Memory B cell (primary cell): ENCODE results near the gene ZDHHC17.

Source experiments
- ATAC-seq: fragments of 150-1000 bp; cut with Tn5 transposase; 2 replicates; pipeline ENCODE4 v1.10.0; 2021; ENCODE audit warnings: low read depth, mild to moderate bottlenecking, moderate library complexity
- DNase-seq, 2 donors: peaks; one replicate each; pipeline ENCODE4 v3.0.0; 2022; ENCODE audit warnings: low spot score in 2 of 2
- H3K27ac Mint-ChIP-seq: one replicate; pipeline ENCODE4 v1.8.0; 2022; ENCODE audit warnings: mild to moderate bottlenecking, moderate library complexity, mixed read lengths
- H3K27me3 Mint-ChIP-seq: one replicate; pipeline ENCODE4 v1.8.0; 2022; ENCODE audit warnings: mixed read lengths
- H3K36me3 Mint-ChIP-seq: one replicate; pipeline ENCODE4 v1.8.0; 2022; ENCODE audit warnings: mild to moderate bottlenecking, mixed read lengths
- H3K4me1 Mint-ChIP-seq: one replicate; pipeline ENCODE4 v1.8.0; 2022; ENCODE audit warnings: mixed read lengths
- H3K4me3 Mint-ChIP-seq: one replicate; pipeline ENCODE4 v1.8.0; 2022; ENCODE audit warnings: mild to moderate bottlenecking, moderate library complexity, mixed read lengths
- H3K9me3 Mint-ChIP-seq: one replicate; pipeline ENCODE4 v1.8.0; 2022; ENCODE audit warnings: mixed read lengths

The ZDHHC17 gene

GRCh38 chr12:76784600-76785051 is 20.7 kb downstream of the ZDHHC17 start:
- Mint-ChIP-seq H3K9me3 (peaks cover 7% of the 10 kb centered on the region), H3K4me1 (peaks cover 34% of the 10 kb centered on the region), H3K27ac (peak overlapping the region; percentile 12), H3K36me3 (peaks cover 31% of the 10 kb centered on the region), H3K27me3 (no peaks in the 10 kb centered on the region), H3K4me3 (no peak overlapping the region)
- DNase-seq, result no peak
- no peak for ATAC-seq

- no peaks in the 10 kb centered on the region for H3K27me3 Mint-ChIP-seq
- H3K4me3 Mint-ChIP-seq, result no peak overlapping the region
- no peak for ATAC-seq
- H3K27ac Mint-ChIP-seq, result peak overlapping the region; percentile 19
- peaks cover 7% of the 10 kb centered on the region for H3K9me3 Mint-ChIP-seq
- DNase-seq, result no peak
- peaks cover 37% of the 10 kb centered on the region for H3K4me1 Mint-ChIP-seq
- H3K36me3 Mint-ChIP-seq, result peaks cover 29% of the 10 kb centered on the region
Measured at GRCh38 chr12:76785407-76785806, 21.5 kb downstream of the ZDHHC17 start.

GRCh38 chr12:76786986-76787385 is 23.1 kb downstream of the ZDHHC17 start:
- peaks cover 38% of the 10 kb centered on the region for H3K4me1 Mint-ChIP-seq

GRCh38 chr12:76787689-76788088 is 23.8 kb downstream of the ZDHHC17 start:
- DNase-seq (no peak), ATAC-seq (no peak)
- peaks cover 20% of the 10 kb centered on the region for H3K36me3 Mint-ChIP-seq
- peaks cover 38% of the 10 kb centered on the region for H3K4me1 Mint-ChIP-seq
- H3K9me3 Mint-ChIP-seq, result peaks cover 4% of the 10 kb centered on the region
- peak overlapping the region; percentile 38 for H3K27ac Mint-ChIP-seq
- no peaks in the 10 kb centered on the region for H3K27me3 Mint-ChIP-seq
- H3K4me3 Mint-ChIP-seq, result no peak overlapping the region

More at GRCh38 chr12:76786986-76787385, 23.1 kb downstream of the ZDHHC17 start:
- Mint-ChIP-seq H3K36me3 (peaks cover 27% of the 10 kb centered on the region), H3K27me3 (no peaks in the 10 kb centered on the region), H3K9me3 (peaks cover 7% of the 10 kb centered on the region), H3K27ac (no peak overlapping the region), H3K4me3 (no peak overlapping the region)
- no peak for ATAC-seq
- DNase-seq, result no peak

- H3K27ac Mint-ChIP-seq, result peak overlapping the region; percentile 86
- H3K9me3 Mint-ChIP-seq, result peaks cover 2% of the 10 kb centered on the region
- H3K4me3 Mint-ChIP-seq, result no peak overlapping the region
- H3K36me3 Mint-ChIP-seq, result peaks cover 7% of the 10 kb centered on the region
- DNase-seq, result no peak
- H3K4me1 Mint-ChIP-seq, result peaks cover 32% of the 10 kb centered on the region
- H3K27me3 Mint-ChIP-seq, result no peaks in the 10 kb centered on the region
- ATAC-seq, result no peak
Measured at GRCh38 chr12:76789335-76790050, 25.6 kb downstream of the ZDHHC17 start.

GRCh38 chr12:76790564-76791552 is 26.9 kb downstream of the ZDHHC17 start:
- Mint-ChIP-seq H3K36me3 (peaks cover 3% of the 10 kb centered on the region), H3K9me3 (peaks cover 2% of the 10 kb centered on the region), H3K27ac (peak overlapping the region; percentile 86), H3K27me3 (no peaks in the 10 kb centered on the region), H3K4me3 (no peak overlapping the region), H3K4me1 (peaks cover 35% of the 10 kb centered on the region)
- DNase-seq (peak in 1 of 2 donors; percentile 31), ATAC-seq (peak; percentile 46)

GRCh38 chr12:76792828-76793227 is 28.9 kb downstream of the ZDHHC17 start:
- Mint-ChIP-seq H3K36me3 (peaks cover 3% of the 10 kb centered on the region), H3K27ac (no peak overlapping the region), H3K4me1 (peaks cover 29% of the 10 kb centered on the region), H3K27me3 (no peaks in the 10 kb centered on the region), H3K4me3 (no peak overlapping the region), H3K9me3 (no peaks in the 10 kb centered on the region)
- DNase-seq (no peak), ATAC-seq (no peak)

- DNase-seq, result no peak
- Mint-ChIP-seq H3K36me3 (peaks cover 44% of the 10 kb centered on the region), H3K9me3 (peaks cover 5% of the 10 kb centered on the region), H3K27me3 (no peaks in the 10 kb centered on the region), H3K27ac (no peak overlapping the region), H3K4me3 (no peak overlapping the region), H3K4me1 (peaks cover 15% of the 10 kb centered on the region)
- ATAC-seq, result no peak
Measured at GRCh38 chr12:76798864-76799263, 34.9 kb downstream of the ZDHHC17 start.

GRCh38 chr12:76799362-76799761 is 35.4 kb downstream of the ZDHHC17 start:
- Mint-ChIP-seq H3K4me1 (peaks cover 15% of the 10 kb centered on the region), H3K36me3 (peaks cover 48% of the 10 kb centered on the region), H3K9me3 (peaks cover 5% of the 10 kb centered on the region), H3K4me3 (no peak overlapping the region), H3K27me3 (no peaks in the 10 kb centered on the region), H3K27ac (no peak overlapping the region)
- ATAC-seq (no peak), DNase-seq (no peak)

GRCh38 chr12:76802060-76802459 is 38.1 kb downstream of the ZDHHC17 start:
- H3K36me3 Mint-ChIP-seq, result peaks cover 47% of the 10 kb centered on the region
- no peak for DNase-seq
- no peak overlapping the region for H3K4me3 Mint-ChIP-seq

GRCh38 chr12:76804435-76804976 is 40.6 kb downstream of the ZDHHC17 start:
- Mint-ChIP-seq H3K9me3 (peaks cover 5% of the 10 kb centered on the region), H3K36me3 (peaks cover 34% of the 10 kb centered on the region), H3K4me1 (peaks cover 3% of the 10 kb centered on the region), H3K4me3 (no peak overlapping the region), H3K27ac (no peak overlapping the region), H3K27me3 (no peaks in the 10 kb centered on the region)
- DNase-seq (no peak), ATAC-seq (no peak)

More at GRCh38 chr12:76802060-76802459, 38.1 kb downstream of the ZDHHC17 start:
- H3K27ac Mint-ChIP-seq, result no peak overlapping the region
- no peak for ATAC-seq
- peaks cover 3% of the 10 kb centered on the region for H3K4me1 Mint-ChIP-seq
- H3K9me3 Mint-ChIP-seq, result peaks cover 5% of the 10 kb centered on the region
- no peaks in the 10 kb centered on the region for H3K27me3 Mint-ChIP-seq

- no peaks in the 10 kb centered on the region for H3K9me3 Mint-ChIP-seq
- no peak for DNase-seq
- no peak overlapping the region for H3K4me3 Mint-ChIP-seq
- H3K27me3 Mint-ChIP-seq, result no peaks in the 10 kb centered on the region
- no peaks in the 10 kb centered on the region for H3K4me1 Mint-ChIP-seq
- peaks cover 19% of the 10 kb centered on the region for H3K36me3 Mint-ChIP-seq
- no peak overlapping the region for H3K27ac Mint-ChIP-seq
- ATAC-seq, result no peak
Measured at GRCh38 chr12:76810671-76811419, 46.9 kb downstream of the ZDHHC17 start.

GRCh38 chr12:76811976-76812375 is 48.1 kb downstream of the ZDHHC17 start:
- no peaks in the 10 kb centered on the region for H3K27me3 Mint-ChIP-seq
- no peaks in the 10 kb centered on the region for H3K4me1 Mint-ChIP-seq
- no peak overlapping the region for H3K27ac Mint-ChIP-seq
- no peak overlapping the region for H3K4me3 Mint-ChIP-seq
- H3K36me3 Mint-ChIP-seq, result peaks cover 19% of the 10 kb centered on the region
- DNase-seq (no peak), ATAC-seq (no peak)
- no peaks in the 10 kb centered on the region for H3K9me3 Mint-ChIP-seq
